Left kidney (tissue), 8 donors: ENCODE measurements around the gene STAC2. TPM values are rescaled to one million over a fixed set of nuclear protein-coding genes. Genes with fewer than 3 reads are reported as not detected.
A peak's percentile ranks its signal among the peaks of the same experiment; 100 is the strongest.
"Not testable (repeated sequence)": the region's sequence is repeated elsewhere in the genome, so short reads cannot be mapped to it uniquely, and the experiment has no call there.

Experiments
- DNase-seq: peaks from one replicate; pipeline ENCODE4 v3.0.0-alpha.2; 2013
- long read RNA-seq, 8 donors: transcript quantifications; one replicate each; lab custom pipeline, GENCODE V29; 2026
- polyA plus RNA-seq: library from polyadenylated mRNA; unstranded; fragments of 120-200 nt; gene quantifications from one replicate; pipeline ENCODE4 v1.2.1, GENCODE V29; 2013; ENCODE audit not compliant: insufficient read length

Gene STAC2
- polyA plus RNA-seq: 3.5 TPM
- long read RNA-seq, donor 1: 0 reads
- long read RNA-seq, donor 2: 0 reads
- long read RNA-seq, donor 3: 0 reads
- long read RNA-seq, donor 4: 0 reads
- long read RNA-seq, donor 5, partial matches to known transcripts: 0 of 2 reads
- long read RNA-seq, donor 5, other reads (novel, unspliced or antisense): 0 of 2 reads
- long read RNA-seq, donor 6: 0 reads
- long read RNA-seq, donor 7: 0 reads
- long read RNA-seq, donor 8: 0 reads

GRCh38 chr17:39225308-39225958, at the start of gene STAC2:
STAC2 (minus strand) TSS chr17:39225945; CDS start chr17:39225502, 443 bp downstream.
- no peak for DNase-seq

GRCh38 chr17:39271546-39271945, 45.8 kb upstream of the STAC2 start:
- DNase-seq: no peak

GRCh38 chr17:39270923-39271322, 45.2 kb upstream of the STAC2 start:
- DNase-seq: peak; percentile 5

GRCh38 chr17:39264119-39264518, 38.4 kb upstream of the STAC2 start:
- no peak for DNase-seq

GRCh38 chr17:39261286-39261685, 35.5 kb upstream of the STAC2 start:
- no peak for DNase-seq

- no peak for DNase-seq
Measured at GRCh38 chr17:39252788-39253460, 27.2 kb upstream of the STAC2 start.

GRCh38 chr17:39251997-39252396, 26.3 kb upstream of the STAC2 start:
- no peak for DNase-seq

- not testable (repeated sequence) for DNase-seq
Measured at GRCh38 chr17:39250076-39250475, 24.3 kb upstream of the STAC2 start.

GRCh38 chr17:39246274-39246673, 20.5 kb upstream of the STAC2 start:
- no peak for DNase-seq

- peak; percentile 83 for DNase-seq
Measured at GRCh38 chr17:39244600-39245570, 19.1 kb upstream of the STAC2 start.

- no peak for DNase-seq
Measured at GRCh38 chr17:39244016-39244599, 18.4 kb upstream of the STAC2 start.

- no peak for DNase-seq
Measured at GRCh38 chr17:39243155-39243554, 17.4 kb upstream of the STAC2 start.

- DNase-seq: no peak
Measured at GRCh38 chr17:39240631-39241030, 14.9 kb upstream of the STAC2 start.

GRCh38 chr17:39239640-39240314, 14.0 kb upstream of the STAC2 start:
- DNase-seq: no peak

- no peak for DNase-seq
Measured at GRCh38 chr17:39238311-39238972, 12.7 kb upstream of the STAC2 start.

GRCh38 chr17:39237586-39237985, 11.8 kb upstream of the STAC2 start:
- DNase-seq: no peak

GRCh38 chr17:39236981-39237441, 11.3 kb upstream of the STAC2 start:
- no peak for DNase-seq

- DNase-seq: no peak
Measured at GRCh38 chr17:39236450-39236927, 10.7 kb upstream of the STAC2 start.

GRCh38 chr17:39235555-39236449, 10.1 kb upstream of the STAC2 start:
- no peak for DNase-seq
